HS-27A (cell line): Measurements from ENCODE around the gene OVOL3.
"Not testable (repeated sequence)": the region's sequence is repeated elsewhere in the genome, so short reads cannot be mapped to it uniquely, and the experiment has no call there.

Experiments used
- DNase-seq: peaks from one replicate; pipeline ENCODE4 v3.0.0-alpha.2; 2012; ENCODE audit warnings: low read depth, missing footprints

OVOL3 gene

DNA sequence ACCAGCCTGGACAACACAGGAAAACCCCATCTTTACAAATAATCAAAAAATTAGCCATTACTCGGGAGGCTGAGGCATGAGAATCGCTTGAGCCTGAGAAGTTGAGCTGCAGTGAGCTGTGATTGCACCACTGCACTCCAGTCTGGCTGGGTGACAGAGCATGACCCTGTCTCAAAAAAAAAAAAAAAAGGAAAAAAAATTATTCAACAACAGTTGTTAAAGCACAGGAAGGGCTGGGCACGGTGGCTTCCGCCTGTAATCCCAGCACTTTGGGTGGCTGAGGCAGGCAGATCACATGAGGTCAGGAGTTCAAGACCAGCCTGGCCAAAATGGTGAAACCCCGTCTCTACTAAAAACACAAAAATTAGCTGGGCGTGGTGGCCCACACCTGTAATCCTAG is 20.3 kb downstream of the OVOL3 start:
- DNase-seq: not testable (repeated sequence)

DNA sequence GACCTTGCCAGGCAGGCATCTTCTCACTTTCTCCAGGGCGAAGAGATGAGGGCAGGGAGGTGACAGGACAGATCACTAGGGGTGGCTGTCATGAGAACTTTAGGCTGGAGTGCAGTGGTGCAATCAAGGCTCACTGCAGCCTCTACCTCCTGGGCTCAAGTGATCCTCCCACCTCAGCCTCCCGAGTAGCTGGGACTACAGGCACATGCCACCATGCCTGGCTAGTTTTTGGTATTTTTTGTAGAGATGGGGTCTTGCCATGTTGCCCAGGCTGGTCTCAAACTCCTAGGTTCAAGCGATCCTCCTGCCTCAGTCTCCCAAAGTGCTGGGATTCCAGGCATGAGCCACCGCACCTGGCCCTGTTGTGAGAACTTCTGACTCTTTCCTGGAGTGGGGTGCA is 23.9 kb downstream of the OVOL3 start:
- DNase-seq: not testable (repeated sequence)

DNA sequence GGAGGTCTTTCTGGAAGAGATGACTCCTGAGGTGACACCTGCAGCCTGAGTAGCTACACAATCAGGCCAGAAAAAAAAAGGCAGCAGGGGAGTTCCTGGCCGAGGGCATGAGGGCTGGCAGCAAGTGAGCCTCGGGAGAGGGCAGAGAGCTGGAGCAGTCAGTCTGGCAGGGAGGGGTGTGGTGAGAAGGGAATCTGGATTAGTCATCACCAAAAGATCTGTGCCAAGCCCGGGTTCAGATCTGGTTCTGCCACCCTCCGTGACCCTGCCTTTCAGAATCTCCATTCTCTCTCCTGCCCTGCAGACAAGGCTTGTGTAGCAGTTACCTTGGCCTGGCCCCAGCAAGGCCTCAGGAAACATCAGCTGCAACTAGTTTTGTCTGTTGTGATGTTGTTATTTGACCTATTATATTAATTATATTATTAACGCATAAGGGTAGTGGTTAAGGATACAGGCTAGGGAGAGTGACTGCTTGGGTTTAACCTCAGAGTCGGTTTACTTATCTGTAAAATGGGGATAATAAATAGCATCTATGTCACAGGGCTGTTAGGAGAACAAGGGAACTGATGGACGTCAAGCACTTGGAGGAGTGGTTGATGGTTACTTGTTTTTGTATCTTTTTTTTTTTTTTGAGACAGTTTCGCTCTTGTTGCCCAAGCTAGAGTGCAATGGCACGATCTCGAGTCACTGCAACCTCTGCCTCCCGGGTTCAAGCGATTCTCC is 26.2 kb downstream of the OVOL3 start:
- DNase-seq: peak; percentile 96

DNA sequence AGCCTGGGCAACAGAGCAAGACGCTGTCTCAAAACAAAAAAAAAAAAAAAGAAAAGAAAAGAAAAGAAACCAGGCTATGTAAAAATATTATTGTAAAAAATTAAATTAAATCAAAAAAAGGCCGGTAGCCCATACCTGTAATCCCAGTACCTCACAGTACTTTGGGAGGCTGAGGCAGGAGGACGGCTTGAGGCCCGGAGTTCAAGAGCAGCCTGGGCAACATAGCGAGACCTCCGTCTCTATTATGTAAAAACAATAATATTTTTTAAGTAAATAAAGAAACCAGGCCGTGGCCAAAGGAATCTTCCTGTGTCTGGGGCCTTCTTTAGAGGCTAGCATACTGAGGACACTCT is 28.2 kb downstream of the OVOL3 start:
- DNase-seq: no peak

DNA sequence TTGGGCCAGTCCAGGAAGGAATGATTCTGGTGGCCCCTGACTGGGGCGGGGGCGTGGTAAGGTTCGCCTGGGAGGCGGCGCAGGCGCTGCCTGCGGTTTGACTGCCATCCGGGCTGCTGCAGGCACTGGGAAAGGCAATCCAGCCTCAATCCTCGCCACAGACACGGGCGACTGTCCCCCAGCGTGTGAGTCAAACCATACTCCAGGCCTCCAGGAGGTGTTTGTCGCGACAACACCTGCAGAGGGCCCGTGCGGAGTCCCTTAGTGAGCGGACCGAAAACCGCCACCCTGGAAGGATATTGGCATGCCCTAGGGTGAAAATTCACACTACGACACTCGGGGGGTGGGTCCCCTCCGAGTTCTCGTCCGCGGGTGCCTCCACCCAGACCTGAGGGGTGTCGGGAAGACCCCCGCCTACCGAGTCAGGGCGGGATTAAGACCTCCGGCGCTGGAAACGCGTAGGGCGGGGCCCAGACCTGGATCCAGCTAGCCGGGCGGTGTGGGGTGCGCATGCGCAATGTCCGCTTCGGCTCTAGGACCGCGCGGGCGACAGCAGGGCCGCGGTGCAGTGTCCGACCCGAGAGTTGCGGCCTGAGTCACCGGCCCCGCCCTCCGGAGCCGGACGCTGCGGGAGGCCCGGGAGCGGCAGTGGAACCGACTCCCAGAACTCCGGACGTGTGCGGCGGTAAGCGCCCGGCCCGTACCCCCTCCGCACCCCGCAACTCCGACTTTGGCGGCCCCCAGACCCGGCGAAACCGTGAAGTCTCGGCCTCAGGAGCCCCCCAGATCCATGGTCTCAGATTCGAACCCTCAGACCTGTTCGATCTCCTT is 28.7 kb downstream of the OVOL3 start, which contains the start of gene CAPNS1:
Gene CAPNS1 (plus strand): TSS at position 594 of the 831 bp plus-strand sequence. CDS start 946 bp downstream, outside the sequence.
- DNase-seq: peak; percentile 99

DNA sequence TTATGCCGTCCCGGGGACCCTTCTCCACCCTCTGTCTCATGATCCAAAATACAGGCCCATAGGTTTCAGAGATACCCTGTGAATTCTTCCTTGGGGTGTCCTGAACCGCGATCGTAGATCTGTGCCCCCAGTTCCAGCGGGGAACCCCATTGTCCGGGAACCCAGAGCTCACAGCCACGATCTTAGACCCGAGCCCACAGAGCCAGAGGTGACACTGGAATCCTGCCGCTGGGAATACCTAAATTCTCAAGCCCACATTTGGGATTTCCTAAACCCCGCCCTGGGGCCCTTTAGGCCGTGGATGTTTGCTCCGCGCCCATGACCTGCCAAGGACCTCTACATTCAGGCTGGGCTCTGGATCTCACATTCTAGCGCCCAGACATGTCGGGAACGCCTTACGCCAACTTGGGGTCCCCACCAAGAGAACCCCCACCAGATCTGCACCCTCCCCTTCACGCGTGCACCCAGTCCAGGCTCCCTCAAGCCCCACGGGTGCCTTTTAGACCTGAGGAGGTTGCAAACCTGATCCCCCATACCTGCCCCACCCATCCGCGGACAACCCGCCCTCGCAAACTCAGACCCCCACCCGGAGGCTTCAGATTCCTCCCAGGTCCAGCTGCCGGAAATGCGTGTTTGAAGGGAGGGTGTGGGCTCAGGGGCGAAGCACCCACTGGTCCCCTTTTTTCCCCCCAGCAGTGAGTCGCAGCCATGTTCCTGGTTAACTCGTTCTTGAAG is 29.5 kb downstream of the OVOL3 start:
- peak; percentile 71 for DNase-seq

DNA sequence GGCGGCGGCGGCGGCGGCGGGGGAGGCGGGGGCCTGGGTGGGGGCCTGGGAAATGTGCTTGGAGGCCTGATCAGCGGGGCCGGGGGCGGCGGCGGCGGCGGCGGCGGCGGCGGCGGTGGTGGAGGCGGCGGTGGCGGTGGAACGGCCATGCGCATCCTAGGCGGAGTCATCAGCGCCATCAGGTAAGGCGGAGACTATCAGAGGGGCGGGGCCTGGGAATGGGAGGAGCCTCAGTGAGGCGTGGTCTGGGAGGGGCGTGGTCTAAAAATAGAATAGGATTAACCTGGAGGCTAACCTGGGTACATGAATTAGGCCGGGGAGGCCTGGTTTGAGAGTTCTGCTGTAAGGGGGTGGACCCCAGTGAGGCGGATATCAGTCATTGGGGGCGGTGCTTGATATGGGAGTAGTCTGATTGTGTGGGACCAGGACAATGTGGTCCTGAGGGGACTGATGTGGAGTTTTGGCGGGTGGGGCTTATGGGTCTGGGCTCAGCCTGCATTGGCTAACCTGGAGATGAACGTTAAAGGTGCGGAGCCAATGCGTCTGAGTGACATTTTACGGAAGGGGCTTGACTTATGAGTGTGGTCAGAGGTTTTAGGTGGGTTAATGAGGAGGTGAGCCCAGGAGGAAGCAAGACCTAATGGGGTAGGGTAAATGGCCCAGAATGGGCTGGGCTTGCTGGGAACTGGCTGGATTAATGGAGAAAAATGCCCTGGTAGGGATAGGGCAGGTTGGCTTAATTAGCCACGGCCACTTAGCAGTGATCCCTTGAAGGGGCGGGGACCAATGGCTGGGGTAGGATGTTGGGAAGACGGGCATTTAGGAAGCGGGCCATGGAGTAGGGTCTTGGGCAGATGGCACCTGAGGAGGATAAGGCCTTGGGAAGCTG is 30.3 kb downstream of the OVOL3 start:
- peak; percentile 87 for DNase-seq

DNA sequence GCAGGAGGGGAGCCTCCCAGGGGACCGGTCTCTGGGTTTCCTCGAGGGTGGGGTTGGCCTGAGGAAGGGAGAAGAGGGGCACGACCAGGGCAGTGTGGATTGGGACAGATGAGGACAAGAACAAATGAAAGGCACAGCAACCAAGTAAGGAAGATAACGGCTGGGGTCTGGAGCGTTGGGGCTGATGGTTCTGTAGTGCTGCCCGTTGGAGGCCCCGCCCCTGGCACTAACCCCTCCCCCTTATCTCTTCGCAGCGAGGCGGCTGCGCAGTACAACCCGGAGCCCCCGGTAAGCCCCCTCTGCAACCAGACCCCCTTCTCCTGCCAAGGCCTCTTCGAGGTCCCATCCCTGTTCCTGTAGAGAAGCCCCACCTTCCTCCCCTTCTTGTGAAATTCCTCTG is 31.1 kb downstream of the OVOL3 start:
- DNase-seq: no peak

DNA sequence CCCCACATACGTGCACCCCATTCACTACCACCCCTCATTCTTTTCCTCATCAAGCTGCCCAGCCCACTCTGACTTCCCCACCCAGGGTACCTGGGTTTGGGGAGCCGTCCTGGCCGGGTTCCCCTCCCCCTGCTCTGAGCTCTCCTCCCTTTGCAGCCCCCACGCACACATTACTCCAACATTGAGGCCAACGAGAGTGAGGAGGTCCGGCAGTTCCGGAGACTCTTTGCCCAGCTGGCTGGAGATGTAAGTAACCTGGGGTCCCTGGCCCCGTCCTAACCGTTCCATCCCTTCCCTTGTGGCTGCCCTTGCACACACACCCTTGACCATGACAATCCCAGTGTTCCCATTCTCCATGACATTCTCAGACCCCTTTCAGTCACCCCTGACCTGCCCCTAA is 31.6 kb downstream of the OVOL3 start:
- no peak for DNase-seq

DNA sequence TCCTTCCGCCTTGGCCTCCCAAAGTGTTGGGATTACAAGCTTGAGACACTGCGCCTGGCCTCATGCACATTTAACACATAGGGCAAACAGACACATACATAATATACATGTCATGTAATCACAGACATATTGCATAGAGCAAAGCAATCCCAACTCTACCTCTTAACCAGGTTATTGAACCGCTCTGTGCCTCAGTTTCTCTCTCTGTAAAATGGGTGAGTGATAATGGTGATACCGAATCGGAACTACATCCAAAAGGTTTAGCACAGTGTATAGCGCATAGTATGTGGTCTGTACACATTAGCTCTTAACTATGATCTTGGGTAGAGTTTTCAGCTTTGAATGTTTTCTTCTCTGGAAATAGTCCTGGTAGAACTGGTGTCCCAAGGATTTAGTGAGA is 33.7 kb downstream of the OVOL3 start:
- no peak for DNase-seq

DNA sequence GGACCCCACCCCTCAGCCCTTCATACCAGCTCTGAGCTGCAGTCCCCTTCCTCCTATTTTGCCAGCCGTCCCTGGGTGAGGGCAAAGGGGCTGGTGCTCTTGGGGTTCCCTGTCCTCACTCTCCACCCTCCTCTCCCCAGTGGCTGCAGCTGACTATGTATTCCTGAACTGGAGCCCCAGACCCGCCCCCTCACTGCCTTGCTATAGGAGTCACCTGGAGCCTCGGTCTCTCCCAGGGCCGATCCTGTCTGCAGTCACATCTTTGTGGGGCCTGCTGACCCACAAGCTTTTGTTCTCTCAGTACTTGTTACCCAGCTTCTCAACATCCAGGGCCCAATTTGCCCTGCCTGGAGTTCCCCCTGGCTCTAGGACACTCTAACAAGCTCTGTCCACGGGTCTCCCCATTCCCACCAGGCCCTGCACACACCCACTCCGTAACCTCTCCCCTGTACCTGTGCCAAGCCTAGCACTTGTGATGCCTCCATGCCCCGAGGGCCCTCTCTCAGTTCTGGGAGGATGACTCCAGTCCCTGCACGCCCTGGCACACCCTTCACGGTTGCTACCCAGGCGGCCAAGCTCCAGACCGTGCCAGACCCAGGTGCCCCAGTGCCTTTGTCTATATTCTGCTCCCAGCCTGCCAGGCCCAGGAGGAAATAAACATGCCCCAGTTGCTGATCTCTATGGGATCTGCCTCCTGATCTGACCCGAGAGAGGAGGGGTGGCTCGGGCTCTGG is 38.9 kb downstream of the OVOL3 start:
- no peak for DNase-seq

DNA sequence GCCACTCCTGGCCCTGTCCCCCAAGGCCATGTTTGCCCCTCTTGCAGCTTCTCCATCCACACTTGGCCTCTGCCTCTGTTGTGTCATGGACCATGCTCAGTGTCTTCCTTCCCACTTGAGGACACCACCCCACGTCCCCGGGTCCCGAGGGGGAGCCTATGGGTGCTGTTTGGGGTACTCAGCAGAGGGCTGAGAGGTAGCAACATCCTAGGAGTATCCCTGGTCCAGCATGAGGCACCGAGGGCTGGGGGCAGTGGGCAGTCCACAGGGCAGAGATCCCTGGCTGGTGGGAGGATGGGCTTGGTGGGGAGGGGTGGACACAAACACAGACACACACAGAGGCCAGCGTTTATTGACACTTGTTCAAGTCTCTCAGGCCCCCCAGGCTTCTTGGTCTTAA is 39.6 kb downstream of the OVOL3 start:
- DNase-seq: no peak

DNA sequence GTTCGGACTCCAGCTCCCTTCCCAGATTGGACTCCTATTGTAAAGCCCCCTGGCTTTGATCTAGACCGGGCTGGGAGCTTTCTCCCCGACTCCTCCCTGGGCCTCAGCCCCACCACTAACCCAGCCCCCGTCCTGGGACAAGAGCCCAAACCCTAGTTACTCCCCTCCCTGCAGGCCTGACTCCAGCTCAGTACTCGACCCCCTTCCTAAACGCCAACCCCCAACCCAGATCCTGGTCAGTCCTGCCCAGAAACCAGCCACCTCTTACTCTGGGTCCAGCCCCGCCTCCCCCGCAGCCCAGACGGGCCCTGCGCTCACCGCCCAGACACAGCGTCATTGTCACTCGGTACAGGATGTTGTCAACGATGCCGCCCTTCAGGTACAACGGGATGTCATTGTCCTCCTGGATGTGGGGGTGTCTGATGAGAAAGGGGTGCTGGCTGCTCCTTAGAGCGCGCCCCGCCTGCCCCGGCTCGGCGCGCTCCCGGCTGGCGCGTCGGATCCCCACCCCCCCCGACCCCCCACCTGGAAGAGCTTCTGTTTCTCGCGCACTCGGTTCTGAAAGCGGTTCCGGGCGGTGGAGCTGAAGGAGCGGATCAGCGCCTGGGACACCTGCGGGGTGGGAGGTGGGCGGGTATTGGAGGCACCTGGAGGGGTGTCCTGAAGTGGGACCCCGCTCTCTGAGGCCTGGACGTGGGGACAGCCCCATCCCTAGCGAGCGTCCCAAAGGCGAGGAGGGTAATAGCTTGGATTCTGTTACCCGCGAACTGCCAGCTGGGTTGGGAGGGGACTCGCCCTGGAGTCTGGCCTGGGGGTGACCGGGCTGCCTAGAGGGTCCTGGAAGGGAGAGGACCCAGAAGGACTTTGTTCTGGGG is 40.4 kb downstream of the OVOL3 start:
- no peak for DNase-seq

DNA sequence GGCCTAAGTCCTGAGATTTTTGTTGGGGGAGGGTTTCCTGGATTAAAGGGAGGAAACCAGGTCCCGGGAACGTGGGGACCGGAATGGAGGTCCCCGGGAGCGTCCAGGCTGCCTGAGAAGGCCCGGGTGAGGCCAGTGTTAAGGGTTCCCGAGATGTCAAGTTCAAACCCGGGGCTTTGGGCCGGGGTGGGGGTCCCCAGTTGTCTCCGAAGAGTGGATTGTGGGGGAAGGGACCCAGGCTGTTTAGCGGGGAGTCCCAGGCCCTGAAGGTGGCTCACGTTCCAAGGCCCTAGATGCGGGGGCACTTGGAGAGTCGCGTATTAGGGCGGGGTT is 41.0 kb downstream of the OVOL3 start:
- no peak for DNase-seq

DNA sequence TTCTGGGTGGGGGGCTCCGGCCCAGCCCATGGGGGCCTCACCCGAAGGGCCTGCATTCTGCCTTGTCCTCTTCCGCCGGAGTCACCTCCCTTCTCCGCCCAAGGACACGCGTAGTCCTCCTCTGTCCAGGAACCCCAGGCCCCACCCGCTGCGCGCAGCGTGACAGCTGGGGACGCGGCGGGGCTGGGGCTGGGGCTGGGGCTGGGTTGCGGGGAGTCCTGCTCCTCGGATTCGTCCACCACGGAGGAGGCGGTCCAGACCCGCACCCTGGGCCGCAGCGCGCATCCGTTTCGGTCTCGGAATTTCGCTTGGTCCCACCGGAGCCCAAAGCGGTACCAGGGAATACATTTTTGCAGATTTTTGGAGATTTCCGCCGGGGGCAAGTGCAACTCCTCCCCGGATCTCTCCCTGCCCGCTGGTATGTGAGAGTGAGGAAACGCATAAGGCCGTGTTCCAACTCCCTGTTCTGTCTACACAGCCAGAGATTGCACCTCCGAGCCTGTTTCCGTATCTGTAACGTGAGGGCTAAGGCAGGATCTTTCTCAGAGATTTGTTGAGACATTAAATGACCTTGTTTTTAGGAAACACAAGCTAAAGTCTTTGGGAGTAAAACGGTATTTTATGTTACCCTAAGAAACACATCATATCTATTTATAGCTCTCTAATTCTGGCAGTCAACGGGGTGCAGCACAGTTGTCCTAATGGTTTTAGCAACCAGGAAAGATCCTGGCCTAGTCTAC is 41.6 kb downstream of the OVOL3 start, which contains the start of gene COX7A1:
Gene COX7A1 (minus strand): TSS at position 96 of the 740 bp plus-strand sequence. CDS start 40 bp downstream, at position 56.
- no peak for DNase-seq

DNA sequence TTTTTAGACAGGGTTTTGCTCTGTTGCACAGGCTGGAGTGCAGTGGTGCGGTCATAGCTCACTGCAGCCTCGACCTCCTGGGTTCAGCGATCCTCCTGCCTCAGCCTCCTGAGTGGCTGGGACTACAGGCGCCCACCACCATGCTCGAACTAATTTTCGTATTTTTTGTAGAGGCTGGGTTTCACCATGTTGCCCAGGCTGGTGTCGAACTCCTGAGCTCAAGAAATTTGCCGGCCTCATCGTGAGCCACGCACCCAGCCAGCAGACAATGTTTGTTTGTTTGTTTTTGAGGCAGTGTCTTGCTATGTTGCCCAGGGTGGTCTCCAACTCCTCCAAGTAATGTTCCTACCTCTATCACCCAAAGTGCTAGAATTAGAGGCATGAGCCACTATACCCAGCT is 42.2 kb downstream of the OVOL3 start:
- no peak for DNase-seq

DNA sequence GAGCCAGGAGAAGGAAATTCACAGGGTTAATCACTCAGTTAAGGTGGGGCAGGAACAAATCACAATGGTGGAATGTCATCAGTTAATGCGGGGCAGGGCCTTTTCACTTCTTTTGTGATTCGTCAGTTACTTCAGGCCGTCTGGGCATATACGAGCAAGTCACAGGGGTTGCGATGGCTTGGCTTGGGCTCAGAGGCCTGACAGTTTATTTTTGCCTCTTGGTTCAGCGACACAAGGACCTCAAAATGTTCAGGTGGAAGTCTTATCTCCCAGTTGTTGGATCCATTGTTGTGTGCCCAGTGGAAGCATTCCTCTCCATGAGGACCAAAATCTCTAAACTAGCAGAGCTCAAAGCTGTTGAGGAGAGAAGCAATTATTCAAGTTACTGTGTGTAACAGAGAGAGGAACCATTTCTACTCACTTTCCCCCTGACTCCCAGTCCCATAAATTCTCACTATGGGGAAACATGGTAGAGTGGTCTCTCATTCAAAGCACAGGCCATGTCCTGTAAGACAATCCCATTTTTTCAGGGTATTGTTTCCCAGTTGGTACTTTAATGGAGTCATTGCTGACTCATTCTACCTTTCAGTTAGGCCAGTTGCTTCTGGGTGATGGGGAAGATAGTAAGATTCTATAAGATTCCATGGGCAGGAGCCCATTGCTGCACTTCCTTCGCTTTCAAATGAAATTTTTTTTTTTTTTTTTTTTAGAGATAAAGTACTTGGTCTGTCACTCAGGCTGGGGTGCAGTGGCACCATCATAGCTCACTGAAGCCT is 50.1 kb downstream of the OVOL3 start:
- no peak for DNase-seq
